Measurements from ENCODE around the gene CNDP1.

DNA sequence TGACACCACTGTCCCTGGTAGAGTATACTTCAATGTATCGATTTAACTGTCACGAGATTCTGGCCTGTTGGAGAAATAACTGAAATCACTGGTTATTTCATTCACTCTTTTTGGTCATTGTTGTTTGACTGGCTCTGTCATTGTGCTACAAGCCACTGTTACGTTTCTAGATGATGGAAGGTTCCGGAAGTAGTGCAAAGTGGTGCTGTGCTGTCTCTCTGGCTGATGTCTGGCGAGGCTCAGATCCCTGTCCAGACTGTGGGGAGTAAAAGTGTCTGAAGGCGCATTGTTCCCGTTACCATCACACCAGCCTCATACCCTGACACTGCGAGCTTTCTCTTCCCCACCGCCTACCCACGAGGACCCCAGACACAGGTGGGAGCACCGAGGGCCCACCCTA, 11.7 kb downstream of the CNDP1 start:
- TF ChIP-seq, protein P1, sequence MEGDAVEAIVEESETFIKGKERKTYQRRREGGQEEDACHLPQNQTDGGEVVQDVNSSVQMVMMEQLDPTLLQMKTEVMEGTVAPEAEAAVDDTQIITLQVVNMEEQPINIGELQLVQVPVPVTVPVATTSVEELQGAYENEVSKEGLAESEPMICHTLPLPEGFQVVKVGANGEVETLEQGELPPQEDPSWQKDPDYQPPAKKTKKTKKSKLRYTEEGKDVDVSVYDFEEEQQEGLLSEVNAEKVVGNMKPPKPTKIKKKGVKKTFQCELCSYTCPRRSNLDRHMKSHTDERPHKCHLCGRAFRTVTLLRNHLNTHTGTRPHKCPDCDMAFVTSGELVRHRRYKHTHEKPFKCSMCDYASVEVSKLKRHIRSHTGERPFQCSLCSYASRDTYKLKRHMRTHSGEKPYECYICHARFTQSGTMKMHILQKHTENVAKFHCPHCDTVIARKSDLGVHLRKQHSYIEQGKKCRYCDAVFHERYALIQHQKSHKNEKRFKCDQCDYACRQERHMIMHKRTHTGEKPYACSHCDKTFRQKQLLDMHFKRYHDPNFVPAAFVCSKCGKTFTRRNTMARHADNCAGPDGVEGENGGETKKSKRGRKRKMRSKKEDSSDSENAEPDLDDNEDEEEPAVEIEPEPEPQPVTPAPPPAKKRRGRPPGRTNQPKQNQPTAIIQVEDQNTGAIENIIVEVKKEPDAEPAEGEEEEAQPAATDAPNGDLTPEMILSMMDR (IDR thresholded peaks at IDR 0.05) = no peak
- no peak for TF ChIP-seq POLR2A (IDR thresholded peaks at IDR 0.05)
